HepG2 (cell line): Measurements from ENCODE around the gene ADGRG6. TPM values are rescaled to one million over a fixed set of nuclear protein-coding genes. Genes with fewer than 3 reads are reported as not detected.

Source experiments
- ADNP ChIP-seq: sonication (generic); formaldehyde crosslinking; IDR thresholded peaks from 2 replicates; pipeline ENCODE4 v1.4.0; 2020; ENCODE audit warnings: missing genetic modification reagents
- ATF7 ChIP-seq, 2 experiments: fragments of 450-650 bp in 1 of 2; sonication (generic) in 1 of 2; formaldehyde crosslinking in 1 of 2; IDR thresholded peaks; 2 replicates each; pipeline versions ENCODE4 v1.4.0 to v1.6.1; 2016 to 2020; ENCODE audit warnings: antibody characterized with exemption in 1 of 2, mild to moderate bottlenecking in 1 of 2, missing genetic modification reagents in 1 of 2
- BCL6 ChIP-seq: IDR thresholded peaks from 2 replicates; pipeline ENCODE4 v1.6.1; 2016; ENCODE audit warnings: missing genetic modification reagents, missing compliant biosample characterization
- CEBPB ChIP-seq: IDR thresholded peaks from 2 replicates; pipeline ENCODE4 v1.6.1; 2011; ENCODE audit warnings: low read depth, low read length, improper control_type of control experiment, borderline replicate concordance
- ETV6 ChIP-seq: sonication (generic); formaldehyde crosslinking; conservative IDR thresholded peaks from 2 replicates; pipeline ENCODE4 v1.4.0; 2020; ENCODE audit warnings: missing genetic modification reagents
- FOXA3 ChIP-seq: IDR thresholded peaks from 2 replicates; pipeline ENCODE4 v1.6.1; 2016; ENCODE audit warnings: missing genetic modification reagents, missing compliant biosample characterization
- FOXO1 ChIP-seq: sonication (generic); formaldehyde crosslinking; IDR thresholded peaks from 2 replicates; pipeline ENCODE4 v1.4.0; 2020; ENCODE audit warnings: missing genetic modification reagents
- HDAC2 ChIP-seq: sonication (generic); formaldehyde crosslinking; IDR thresholded peaks from 2 replicates; pipeline ENCODE4 v1.4.0; 2020; ENCODE audit warnings: missing genetic modification reagents
- HOXA3 ChIP-seq: sonication (generic); formaldehyde crosslinking; IDR thresholded peaks from 2 replicates; pipeline ENCODE4 v1.5.0; 2020; ENCODE audit warnings: missing genetic modification reagents
- KAT8 ChIP-seq: IDR thresholded peaks from 2 replicates; pipeline ENCODE4 v1.6.1; 2016; ENCODE audit warnings: missing genetic modification reagents, missing compliant biosample characterization
- KLF16 ChIP-seq, 2 experiments: sonication (generic) in 1 of 2; formaldehyde crosslinking in 1 of 2; IDR thresholded peaks; 2 replicates each; pipeline versions ENCODE4 v1.6.1 to v1.8.0; 2016 to 2023; ENCODE audit warnings: missing genetic modification reagents in 2 of 2, missing compliant biosample characterization in 1 of 2
- MBNL3 ChIP-seq: fragments of 250-450 bp; sonication (Bioruptor Pico); conservative IDR thresholded peaks from 2 replicates; pipeline ENCODE4 v1.8.0; 2022; ENCODE audit warnings: mild to moderate bottlenecking, inconsistent platforms
- MED1 ChIP-seq: sonication (generic); formaldehyde crosslinking; IDR thresholded peaks from 2 replicates; pipeline ENCODE4 v1.4.0; 2020; ENCODE audit warnings: missing genetic modification reagents
- MEF2D ChIP-seq: sonication (generic); formaldehyde crosslinking; IDR thresholded peaks from 2 replicates; pipeline ENCODE4 v1.5.1; 2020; ENCODE audit warnings: mild to moderate bottlenecking, missing genetic modification reagents
- NBN ChIP-seq: fragments of 450-650 bp; conservative IDR thresholded peaks from 2 replicates; pipeline ENCODE4 v1.6.1; 2017
- ONECUT2 ChIP-seq: sonication (generic); formaldehyde crosslinking; IDR thresholded peaks from 2 replicates; pipeline ENCODE4 v1.4.0; 2020; ENCODE audit warnings: missing genetic modification reagents
- PPARG ChIP-seq: conservative IDR thresholded peaks from 2 replicates; pipeline ENCODE4 v1.6.1; 2016; ENCODE audit warnings: missing biosample characterization, missing genetic modification reagents
- RARA ChIP-seq: IDR thresholded peaks from 2 replicates; pipeline ENCODE4 v1.6.1; 2016; ENCODE audit warnings: missing genetic modification reagents, missing compliant biosample characterization
- RXRB ChIP-seq: IDR thresholded peaks from 2 replicates; pipeline ENCODE4 v1.6.1; 2016; ENCODE audit warnings: borderline replicate concordance, missing genetic modification reagents, missing compliant biosample characterization
- TAF15 ChIP-seq: fragments of 200-400 bp; formaldehyde crosslinking; IDR thresholded peaks from one replicate; pipeline ENCODE4 v1.6.1; 2018; ENCODE audit warnings: mild to moderate bottlenecking, low read depth, low read length; ENCODE audit not compliant: poor library complexity, severe bottlenecking
- TOE1 ChIP-seq: sonication (generic); formaldehyde crosslinking; IDR thresholded peaks from 2 replicates; pipeline ENCODE4 v1.4.0; 2020; ENCODE audit warnings: mild to moderate bottlenecking, missing genetic modification reagents
- ZIK1 ChIP-seq: sonication (generic); formaldehyde crosslinking; IDR thresholded peaks from 2 replicates; pipeline ENCODE4 v1.5.0; 2020; ENCODE audit warnings: mild to moderate bottlenecking, low read depth, missing genetic modification reagents, borderline replicate concordance
- ZNF264 ChIP-seq: sonication (generic); formaldehyde crosslinking; IDR thresholded peaks from 2 replicates; pipeline ENCODE4 v1.4.0; 2020; ENCODE audit warnings: missing genetic modification reagents
- ZNF335 ChIP-seq: sonication (generic); formaldehyde crosslinking; IDR thresholded peaks from 2 replicates; pipeline ENCODE4 v1.4.0; 2020; ENCODE audit warnings: missing genetic modification reagents
- ZNF484 ChIP-seq: sonication (generic); formaldehyde crosslinking; IDR thresholded peaks from 2 replicates; pipeline ENCODE4 v1.5.1; 2020; ENCODE audit warnings: mild to moderate bottlenecking, low read depth, missing genetic modification reagents, borderline replicate concordance
- ZNF512 ChIP-seq: sonication (generic); formaldehyde crosslinking; IDR thresholded peaks from 2 replicates; pipeline ENCODE4 v1.4.0; 2020; ENCODE audit warnings: mild to moderate bottlenecking, missing genetic modification reagents
- polyA plus RNA-seq, 8 experiments: library from polyadenylated mRNA; depleted of rRNA in 3 of 8; stranded (reverse) in 7 of 8; unstranded in 1 of 8; fragments of >200 nt; fragmentation: Illumina TruSeq in 4 of 8; extraction: Trizol in 4 of 8; gene quantifications; 2 replicates each; pipeline versions ENCODE4 v1.2.1 to v1.2.3, GENCODE V29; 2011 to 2016; ENCODE audit warnings: low read depth in 4 of 8, missing spikeins in 1 of 8, mixed read lengths in 1 of 8; ENCODE audit not compliant: insufficient read depth in 1 of 8
- total RNA-seq, 5 experiments: library from RNA; depleted of rRNA; stranded (reverse); fragments of >200 nt; fragmentation: Illumina TruSeq; extraction: Trizol; gene quantifications; 2 replicates each; pipeline ENCODE4 v1.2.3, GENCODE V29; 2016; ENCODE audit warnings: low read depth in 1 of 5
- TF ChIP-seq, protein P1 (sequence below): IDR thresholded peaks from 2 replicates; pipeline ENCODE4 v1.6.1; 2016; ENCODE audit warnings: low read depth, borderline replicate concordance
- TF ChIP-seq, protein P2 (sequence below): sonication (generic); formaldehyde crosslinking; IDR thresholded peaks from 2 replicates; pipeline ENCODE4 v1.5.0; 2020; ENCODE audit warnings: mild to moderate bottlenecking, missing genetic modification reagents, borderline replicate concordance

The ADGRG6 gene
- total and polyA plus RNA-seq, 2 of the 13 experiments (the other 11 are each of a cell fraction or from before 2014, with no cell fraction given): 129 to 249 TPM

DNA sequence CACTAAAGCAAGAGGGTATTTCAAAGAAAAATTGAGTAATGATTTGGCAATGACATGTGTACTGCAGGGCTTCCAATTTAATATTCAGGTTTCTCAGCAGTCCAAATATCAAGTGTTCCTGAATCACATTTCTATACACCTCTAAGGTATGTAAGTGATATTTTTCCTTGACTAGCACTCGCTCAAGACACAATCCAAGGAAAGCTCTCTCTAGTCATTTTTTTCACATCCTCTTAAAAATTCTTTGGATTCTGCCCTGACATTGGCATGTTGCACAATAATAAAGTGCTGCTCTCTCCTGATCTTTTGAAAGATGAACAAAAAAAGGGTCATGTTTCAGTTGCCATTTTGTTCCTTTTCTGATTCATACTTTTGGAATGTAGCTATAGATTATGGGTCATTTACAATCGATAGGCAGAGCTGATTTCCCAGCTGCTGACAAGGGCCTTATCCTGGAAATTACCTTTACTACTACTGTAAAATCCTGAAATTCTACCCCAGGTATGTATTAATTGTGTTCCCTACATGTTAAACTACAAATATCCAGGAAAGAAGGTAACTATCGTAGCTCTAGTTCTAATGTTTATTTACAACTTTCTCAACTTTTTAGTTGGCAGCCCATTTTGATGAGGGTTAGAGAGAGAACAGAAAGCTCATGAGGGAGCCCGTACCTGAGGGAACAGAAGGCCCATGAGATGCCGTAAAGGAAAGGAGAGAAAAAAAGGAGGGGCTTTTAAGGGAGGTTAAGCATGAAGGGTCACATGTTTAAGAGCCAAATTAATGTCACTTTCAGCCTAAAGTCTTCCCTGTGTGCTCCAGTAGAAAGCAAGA, 22.2 kb upstream of the ADGRG6 start (continued):
- TF ChIP-seq, protein P1, sequence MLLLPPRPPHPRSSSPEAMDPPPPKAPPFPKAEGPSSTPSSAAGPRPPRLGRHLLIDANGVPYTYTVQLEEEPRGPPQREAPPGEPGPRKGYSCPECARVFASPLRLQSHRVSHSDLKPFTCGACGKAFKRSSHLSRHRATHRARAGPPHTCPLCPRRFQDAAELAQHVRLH (CRISPR knock-in tag): no peak
- 0 out of 2 replicates have a peak, but pooled peaks have one; percentile 2 for TF ChIP-seq ATF7 (IDR thresholded peaks at IDR 0.05)
- no peak; the same call in 1 of the 2 replicates for TF ChIP-seq ATF7 (CRISPR knock-in tag; IDR thresholded peaks at IDR 0.05)
- TF ChIP-seq ZNF512 (CRISPR knock-in tag): no peak
- no peak for TF ChIP-seq ADNP (CRISPR knock-in tag)
- TF ChIP-seq, protein P2, sequence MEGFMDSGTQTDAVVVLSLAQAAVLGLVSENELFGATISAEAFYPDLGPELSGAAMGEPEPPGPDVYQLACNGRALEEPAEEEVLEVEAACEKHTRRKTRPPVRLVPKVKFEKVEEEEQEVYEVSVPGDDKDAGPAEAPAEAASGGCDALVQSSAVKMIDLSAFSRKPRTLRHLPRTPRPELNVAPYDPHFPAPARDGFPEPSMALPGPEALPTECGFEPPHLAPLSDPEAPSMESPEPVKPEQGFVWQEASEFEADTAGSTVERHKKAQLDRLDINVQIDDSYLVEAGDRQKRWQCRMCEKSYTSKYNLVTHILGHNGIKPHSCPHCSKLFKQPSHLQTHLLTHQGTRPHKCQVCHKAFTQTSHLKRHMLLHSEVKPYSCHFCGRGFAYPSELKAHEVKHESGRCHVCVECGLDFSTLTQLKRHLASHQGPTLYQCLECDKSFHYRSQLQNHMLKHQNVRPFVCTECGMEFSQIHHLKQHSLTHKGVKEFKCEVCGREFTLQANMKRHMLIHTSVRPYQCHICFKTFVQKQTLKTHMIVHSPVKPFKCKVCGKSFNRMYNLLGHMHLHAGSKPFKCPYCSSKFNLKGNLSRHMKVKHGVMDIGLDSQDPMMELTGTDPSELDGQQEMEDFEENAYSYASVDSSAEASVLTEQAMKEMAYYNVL (CRISPR knock-in tag): 0 out of 2 replicates have a peak, but pooled peaks have one; percentile 37
- TF ChIP-seq MEF2D (CRISPR knock-in tag): 0 out of 2 replicates have a peak, but pooled peaks have one; percentile 50
- TF ChIP-seq CEBPB: peak; percentile 98
- TF ChIP-seq HDAC2 (CRISPR knock-in tag): peak; percentile 82
- TF ChIP-seq FOXO1 (CRISPR knock-in tag): peak; percentile 38; the same call in 1 of the 2 replicates
- peak; percentile 78; the same call in 1 of the 2 replicates for TF ChIP-seq KAT8 (CRISPR knock-in tag)
- TF ChIP-seq FOXA3: peak; percentile 82
- no peak for TF ChIP-seq NBN
- no peak for TF ChIP-seq MBNL3
- no peak for TF ChIP-seq TAF15
- TF ChIP-seq ETV6: no peak
- no peak; the same call in 1 of the 2 replicates for TF ChIP-seq TOE1 (CRISPR knock-in tag)
- peak; percentile 92 for TF ChIP-seq ONECUT2 (CRISPR knock-in tag)
- TF ChIP-seq RXRB (CRISPR knock-in tag): peak; percentile 73
- no peak for TF ChIP-seq HOXA3 (CRISPR knock-in tag)
- peak; percentile 75 for TF ChIP-seq RARA (CRISPR knock-in tag)
- TF ChIP-seq PPARG (CRISPR knock-in tag): peak; percentile 69; the same call in 1 of the 2 replicates
- no peak for TF ChIP-seq ZIK1 (CRISPR knock-in tag)
- TF ChIP-seq BCL6: peak; percentile 77
- TF ChIP-seq KLF16 (CRISPR knock-in tag; IDR thresholded peaks at IDR 0.05): peak in 1 of 2 experiments; percentile 80; a peak in 2 of 4 replicates
- TF ChIP-seq ZNF484 (CRISPR knock-in tag): no peak
- TF ChIP-seq ZNF335: peak; percentile 27; the same call in 1 of the 2 replicates
- 0 out of 2 replicates have a peak, but pooled peaks have one; percentile 58 for TF ChIP-seq ZNF264 (CRISPR knock-in tag)
- peak; percentile 77 for TF ChIP-seq MED1 (CRISPR knock-in tag)
